ENCODE measurements around the gene PAPSS2.
"Not testable (repeated sequence)": the region's sequence is repeated elsewhere in the genome, so short reads cannot be mapped to it uniquely, and the experiment has no call there.

Gene PAPSS2

GRCh38 chr10:87643920-87644319 is 15.8 kb upstream of the PAPSS2 start:
- no peak for DNase-seq

DNA sequence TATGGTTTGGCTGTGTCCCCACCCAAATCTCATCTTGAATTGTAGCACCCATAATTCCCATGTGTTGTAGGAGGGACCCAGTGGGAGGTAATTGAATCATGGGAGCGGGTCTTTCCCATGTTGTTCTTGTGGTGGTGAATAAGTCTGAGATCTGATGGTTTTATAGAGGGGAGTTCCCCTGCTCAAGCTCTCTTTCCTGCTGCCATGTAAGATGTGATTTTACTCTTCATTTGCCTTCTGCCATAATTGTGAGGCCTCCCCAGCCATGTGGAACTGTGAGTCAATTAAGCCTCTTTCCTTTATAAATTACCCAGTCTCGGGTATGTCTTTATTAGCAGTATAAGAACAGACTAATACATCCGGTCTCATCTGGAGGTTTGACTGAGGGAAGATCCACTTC is 15.2 kb upstream of the PAPSS2 start:
- DNase-seq: not testable (repeated sequence)

DNA sequence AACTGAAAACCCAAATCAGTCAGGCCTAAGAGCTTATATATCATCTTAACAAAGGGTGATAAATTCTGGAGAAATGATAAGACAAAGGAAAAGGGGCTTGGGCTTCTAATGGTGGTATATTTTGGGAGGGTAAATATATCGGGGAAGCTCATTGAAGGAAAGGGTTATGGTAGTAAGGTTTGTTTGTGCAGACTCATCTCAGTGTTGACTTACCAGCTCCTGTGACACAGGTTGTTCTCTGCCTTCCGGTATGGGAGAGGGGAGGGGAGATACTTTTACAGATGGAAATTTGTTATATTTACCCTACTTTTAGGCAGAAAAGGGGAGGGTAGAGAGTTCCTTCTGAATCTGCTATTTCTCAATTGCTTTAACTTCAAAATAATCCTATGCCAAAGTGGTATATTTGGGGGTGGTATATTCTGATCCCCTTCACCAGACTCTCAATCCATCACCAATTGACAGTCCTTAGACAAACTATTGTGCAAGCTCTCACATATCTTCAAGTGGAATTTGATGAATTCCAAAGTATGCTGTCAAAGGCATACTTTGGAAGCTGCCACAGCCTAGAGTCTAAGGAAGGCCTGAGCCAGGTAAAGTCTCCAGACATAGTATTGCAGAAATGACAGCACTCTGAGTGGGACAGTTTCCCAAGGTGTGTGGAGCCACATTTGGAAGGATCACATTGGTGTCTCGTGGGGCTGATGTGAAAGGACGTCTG is 13.3 kb upstream of the PAPSS2 start:
- no peak for DNase-seq

DNA sequence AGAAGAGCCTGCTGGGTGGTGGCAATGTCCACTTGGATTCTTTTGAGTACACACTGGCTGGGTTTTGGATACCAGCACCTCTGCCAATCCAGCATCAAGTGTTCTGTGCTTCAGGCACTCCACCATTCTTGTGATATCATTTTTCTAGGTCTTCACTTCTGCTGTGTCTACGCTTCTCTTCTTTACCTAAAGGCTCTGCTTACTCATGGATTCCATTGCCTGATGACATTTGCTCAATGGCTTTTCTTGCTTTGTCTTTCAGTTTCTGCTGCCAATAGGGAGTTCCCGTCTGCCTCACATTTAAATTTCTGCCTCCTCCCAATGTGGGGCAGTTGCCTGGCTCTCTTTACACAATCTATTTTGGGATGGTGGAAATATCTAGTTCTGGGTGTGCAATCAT is 12.7 kb upstream of the PAPSS2 start:
- no peak for DNase-seq

DNA sequence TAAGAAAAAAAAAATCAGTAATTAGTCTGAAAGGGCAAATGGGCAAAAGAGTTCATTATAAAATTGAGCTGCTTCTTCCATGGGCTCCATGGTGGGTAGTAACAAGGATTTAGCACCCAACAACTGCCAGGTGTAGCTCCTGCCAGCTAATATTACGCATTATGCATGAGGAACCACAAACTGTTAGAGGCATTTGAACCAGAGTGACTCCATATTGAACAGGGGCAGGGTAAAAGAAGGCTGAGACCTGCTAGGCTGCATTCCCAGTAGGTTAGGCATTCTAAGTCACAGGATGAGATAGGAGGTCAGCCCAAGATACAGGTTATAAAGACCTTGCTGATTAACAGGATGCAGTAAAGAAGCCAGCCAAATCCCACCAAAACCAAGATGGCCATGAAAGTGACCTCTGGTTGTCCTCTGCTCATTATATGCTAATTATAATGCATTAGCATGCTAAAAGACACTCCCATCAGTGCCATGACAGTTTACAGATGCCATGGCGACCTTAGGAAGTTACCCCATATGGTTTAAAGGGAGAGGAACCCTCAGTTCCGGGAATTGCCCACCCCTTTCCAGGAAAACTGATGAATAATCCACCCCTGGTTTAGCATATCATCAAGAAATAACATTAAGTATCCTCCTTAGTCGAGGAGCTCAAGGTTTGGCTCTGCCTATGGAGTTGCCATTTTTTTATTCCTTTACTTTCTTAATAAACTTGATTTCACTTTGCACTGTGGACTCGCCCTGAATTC is 8.7 kb upstream of the PAPSS2 start:
- no peak for DNase-seq

- DNase-seq: no peak
These were observed 7.9 kb upstream of the PAPSS2 start for GRCh38 chr10:87651801-87652200.

DNA sequence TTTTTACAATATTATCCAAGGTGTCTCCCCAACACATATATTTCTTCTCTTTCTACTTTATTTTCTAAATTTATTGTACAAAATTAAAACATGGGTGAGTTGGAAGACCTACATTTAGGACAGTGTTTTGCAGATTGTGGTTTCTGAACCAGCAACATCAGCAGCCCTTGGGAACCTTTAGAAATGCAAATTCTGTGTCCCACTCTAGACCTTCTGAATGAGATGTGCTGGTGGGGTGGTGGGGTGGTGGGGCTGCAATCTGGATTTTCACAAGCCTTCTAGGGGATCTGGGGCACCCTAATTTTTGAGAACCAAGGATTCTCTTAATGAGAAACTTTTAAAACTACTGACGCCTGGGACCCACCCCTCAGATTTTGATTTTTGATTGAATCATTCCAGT is 7.4 kb upstream of the PAPSS2 start:
- no peak for DNase-seq

DNA sequence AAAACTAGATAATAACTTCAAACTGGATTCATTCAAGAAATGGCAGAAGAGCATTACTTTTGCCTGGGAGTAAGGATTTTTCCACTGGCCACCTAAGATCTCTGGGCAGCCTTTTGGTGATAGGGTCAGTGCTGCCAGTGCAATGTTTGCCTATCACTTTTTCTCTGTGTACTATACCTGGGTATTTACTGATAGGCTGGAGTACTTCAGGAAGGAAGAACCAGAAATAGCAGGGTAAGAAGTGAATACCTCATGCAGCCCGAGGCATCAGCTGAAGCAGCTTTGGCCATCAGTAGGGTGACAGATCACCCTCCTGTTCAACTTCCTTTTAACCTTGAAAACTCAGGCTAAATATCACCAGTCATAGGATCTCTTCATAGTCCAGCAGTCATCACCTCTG is 5.5 kb upstream of the PAPSS2 start:
- DNase-seq: no peak

DNA sequence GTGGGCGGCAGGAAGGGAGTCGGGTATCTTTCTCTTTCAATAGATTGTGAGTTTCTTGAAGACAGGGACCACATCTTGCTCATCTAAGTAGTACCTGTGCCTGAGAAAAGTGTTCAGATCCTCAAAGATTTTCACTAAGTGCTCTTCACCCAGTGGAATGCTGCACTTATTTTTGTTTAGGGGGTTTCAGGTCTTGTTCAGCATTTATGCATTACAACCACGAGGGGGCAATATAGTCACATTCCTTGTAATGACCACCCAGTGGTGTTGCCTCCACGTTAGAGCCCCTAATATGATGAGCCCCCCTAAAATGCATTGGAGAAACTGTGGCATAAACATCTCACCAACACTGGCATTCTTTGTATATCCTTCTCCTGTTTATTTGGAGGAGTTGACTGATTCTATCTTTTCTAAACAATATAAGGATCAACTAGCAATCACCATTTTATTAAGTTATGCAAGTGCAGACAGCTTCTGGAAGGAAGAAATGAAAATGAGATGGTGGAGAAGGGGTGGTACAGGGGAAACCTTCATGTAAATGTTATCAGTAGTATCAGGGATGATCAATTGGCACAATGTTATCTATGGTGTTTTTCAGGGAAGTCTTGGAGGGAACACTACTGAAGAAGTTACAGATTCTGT is 3.1 kb upstream of the PAPSS2 start:
- DNase-seq: no peak

DNA sequence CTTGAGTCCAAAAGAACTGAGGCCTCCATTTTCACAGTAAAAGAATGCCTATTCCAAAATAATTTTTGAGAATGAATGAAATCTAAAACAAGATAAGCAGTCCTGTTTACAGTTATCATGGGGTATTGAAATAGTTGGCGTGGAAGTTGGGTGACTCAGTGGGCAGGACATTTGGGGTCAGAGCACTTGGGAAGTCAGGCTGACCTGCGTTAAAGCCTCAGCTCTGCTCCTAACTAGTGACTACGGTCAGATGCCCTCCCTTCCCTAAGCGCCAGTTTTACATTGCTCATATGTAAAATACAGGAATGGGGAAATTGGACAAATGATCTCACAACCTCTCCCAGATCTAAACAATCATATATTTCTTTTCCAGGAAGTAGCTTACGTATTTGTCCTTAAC is 2.3 kb upstream of the PAPSS2 start:
- no peak for DNase-seq

GRCh38 chr10:87658321-87658795 is 1.3 kb upstream of the PAPSS2 start:
- DNase-seq: no peak

DNA sequence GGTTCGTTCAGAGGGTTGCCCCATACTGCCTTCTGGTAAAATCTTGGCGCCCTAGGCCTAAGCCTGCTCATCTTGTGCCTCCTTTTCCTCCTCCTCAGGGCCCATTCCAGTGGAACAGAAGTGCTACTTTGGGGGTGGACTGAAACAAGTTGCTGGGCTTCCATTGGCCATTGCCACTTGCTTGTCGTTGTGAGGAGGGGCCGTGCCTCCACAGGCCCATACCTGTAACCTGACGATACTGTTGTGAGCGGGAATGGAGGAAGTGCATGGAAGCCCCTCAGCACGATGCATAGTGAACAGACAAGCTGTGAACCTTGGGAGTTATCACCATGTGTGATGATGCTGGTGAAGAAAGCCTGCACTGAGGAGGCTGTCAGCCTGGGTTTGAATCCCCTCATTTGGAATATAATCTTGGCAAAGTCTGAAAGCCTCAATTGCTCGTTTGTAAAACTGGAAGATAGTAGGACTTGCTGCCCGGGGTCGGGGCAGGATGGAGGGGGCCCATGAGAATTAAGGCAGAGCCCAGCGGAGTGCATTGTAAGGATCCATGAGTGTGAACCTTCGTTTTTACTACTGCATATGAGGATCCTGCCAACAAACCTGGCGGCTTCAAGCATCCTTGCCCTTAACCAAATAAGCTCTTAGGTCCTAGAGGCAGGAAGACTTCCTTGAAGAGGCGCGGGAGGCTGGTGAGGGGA is 671 bp upstream of the PAPSS2 start:
- DNase-seq: no peak

GRCh38 chr10:87660484-87661133 is 931 bp downstream of the PAPSS2 start:
- DNase-seq: no peak

DNA sequence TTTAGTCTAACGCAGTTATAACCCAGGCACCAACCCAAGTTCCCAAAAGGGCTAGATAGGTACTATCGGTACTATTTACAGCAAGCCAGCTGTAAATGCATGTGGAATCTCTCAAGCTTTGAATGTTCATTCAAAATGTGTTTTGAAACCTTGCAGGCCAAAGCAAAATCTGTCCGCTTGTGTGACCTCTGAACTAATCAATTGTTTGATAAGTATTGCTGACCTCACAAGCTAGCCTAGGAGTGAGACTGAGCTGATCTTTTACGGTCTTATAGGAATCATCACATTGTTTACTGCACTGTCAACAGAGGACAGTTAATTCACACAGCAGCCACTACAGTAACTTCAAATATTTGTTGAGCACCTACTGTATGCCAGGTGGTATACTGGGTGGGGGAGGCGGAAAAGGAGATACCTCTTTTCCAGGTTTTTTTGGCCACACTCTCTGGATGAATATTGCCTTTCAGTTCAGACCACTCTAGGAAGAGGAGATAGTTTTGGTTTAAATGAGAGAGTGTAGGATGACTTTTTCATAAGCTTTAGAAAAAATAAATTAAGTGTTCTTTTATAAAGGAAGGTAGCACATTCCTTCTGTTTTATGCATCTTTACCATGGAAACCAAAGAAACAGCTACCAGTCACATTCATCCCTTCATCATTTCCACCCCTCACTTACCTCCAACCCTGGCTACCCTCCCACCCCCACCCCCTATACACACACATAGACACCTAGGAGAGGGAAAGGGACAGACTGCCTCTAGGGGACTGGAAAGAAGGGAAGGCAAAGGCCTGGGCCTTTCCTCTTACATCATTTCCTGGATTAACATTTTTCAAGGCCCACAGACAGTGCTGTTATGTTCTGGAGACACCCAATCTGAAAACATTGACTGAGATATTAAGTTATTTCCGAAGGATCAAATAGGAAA is 2.4 kb downstream of the PAPSS2 start:
- no peak for DNase-seq

DNA sequence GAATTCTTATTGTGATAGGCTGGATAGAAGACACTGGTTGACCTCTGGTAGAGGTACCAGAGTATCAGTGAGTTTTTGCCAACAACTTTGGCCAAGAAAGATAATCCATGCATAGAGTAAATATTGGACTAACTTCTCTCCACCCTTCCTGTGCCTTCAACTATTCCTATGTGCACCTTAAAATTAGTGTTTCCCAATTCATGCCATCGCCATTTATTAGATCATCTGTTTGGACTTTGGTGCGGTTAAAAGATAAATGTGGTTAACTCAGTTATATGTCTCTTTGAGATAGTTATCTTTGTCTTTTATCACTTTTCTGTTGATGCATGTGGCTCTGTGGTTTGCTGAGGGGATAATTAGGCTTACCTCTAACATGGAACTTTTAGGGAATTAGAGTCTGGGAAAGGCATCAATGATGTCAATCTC is 4.6 kb downstream of the PAPSS2 start:
- no peak for DNase-seq

DNA sequence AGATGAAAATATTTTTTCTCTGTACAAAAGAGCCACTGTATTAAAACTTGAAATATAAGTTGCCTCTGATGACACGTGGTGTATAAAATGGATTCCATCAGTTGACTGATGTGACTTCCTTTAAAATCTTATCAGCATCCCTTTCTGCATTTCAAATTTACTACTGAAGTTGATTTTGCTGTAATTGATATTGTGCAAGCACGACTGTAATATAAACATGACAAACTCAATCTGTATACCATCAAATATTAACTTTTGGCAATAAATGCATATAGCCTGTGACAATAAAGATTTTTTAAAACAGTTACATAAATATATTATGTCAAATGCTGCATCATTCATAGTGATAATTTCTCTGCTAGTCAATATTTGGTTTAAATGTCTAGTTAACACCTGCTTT is 7.8 kb downstream of the PAPSS2 start:
- no peak for DNase-seq

- DNase-seq: no peak
These were observed 8.8 kb downstream of the PAPSS2 start for GRCh38 chr10:87668324-87669074.

DNA sequence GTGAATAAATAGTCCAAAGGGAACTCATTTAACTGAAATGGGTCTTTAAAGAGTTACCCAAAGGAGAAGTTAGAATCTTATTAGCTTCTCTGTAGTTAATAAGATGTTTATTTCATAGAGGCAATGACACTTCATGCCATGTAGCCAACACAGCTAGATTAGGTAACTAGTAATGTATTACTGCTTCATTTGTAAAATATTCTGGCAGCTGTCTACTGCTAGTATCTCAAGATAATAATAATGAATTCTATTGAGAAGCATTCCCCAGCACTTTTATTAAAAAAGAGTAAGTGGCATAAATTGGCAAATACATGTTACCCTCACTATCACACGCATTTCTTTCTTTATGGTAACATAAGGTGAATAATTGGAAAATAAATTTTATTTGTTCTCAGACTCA is 10.1 kb downstream of the PAPSS2 start:
- DNase-seq: no peak

GRCh38 chr10:87670586-87670985 is 10.9 kb downstream of the PAPSS2 start:
- DNase-seq: no peak

DNA sequence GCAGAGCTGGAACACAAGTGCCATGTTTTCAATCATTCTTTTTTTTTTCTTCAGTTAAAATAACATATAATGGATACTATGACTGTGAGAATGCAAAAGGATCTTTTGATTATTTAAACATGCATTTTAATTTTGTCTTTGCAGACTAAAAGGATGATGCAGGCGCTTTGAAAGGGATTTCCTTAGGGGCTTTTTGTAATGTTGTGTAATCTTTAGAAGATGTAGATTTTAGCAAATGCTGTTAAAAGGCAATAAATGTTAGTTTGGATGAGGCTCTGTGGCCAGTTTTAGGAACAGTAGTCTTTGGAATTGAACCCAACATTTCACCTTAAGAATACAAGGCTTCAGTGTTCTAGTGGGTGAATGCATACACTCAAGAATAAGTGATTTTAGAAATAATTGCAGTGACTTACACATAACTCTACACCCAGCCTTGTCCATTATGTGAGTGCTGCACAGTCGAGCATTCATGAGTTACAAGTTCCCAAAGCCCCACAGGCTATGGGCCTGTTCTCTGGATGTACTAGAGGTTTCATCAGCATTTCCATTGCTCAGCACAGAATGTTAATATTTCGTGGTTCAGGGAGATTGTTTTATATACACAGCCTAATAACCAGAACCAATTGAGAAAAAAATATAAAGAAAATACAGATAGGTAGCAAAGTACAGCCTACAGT is 11.6 kb downstream of the PAPSS2 start:
- DNase-seq: no peak

Measured in NCI-H446 treated with DMSO at 0.1 percent for 48 hours (cell line).